GM19035 (cell line): ENCODE measurements around the gene RTL1.

Experiments
- ATAC-seq: cut with Tn5 transposase; IDR thresholded peaks from one replicate; pipeline ENCODE4 v1.9.1; 2021; ENCODE audit not compliant: unreplicated experiment

Gene RTL1

DNA sequence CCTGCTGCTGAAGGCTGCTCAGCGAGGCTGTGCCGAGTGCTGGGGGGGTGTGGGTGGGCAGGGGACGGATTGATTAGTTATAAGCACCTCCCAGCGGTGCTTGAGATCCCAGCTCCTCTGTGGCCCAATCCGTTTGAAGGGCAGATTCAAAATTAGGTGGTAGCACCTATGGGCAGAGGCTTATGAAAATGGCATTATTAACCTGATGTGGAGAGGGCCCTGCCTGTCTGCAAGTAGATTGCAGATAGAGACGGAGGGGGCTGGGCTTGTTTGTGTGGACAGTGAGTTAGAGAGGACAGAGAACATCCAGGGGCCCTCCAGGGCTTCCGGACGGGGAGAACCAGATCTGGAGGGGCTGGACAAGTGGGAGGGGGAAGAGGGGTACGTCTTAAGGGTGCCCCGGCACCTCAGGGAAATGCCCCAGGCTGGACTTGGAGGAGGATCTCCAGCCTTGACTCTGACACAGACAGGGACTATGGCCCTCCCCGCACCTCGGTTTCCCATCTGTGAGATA is at the start of gene RTL1:
Gene RTL1 (minus strand): TSS at position 51 of the 514 bp plus-strand sequence. CDS start 18,934 bp downstream, outside the sequence.
- ATAC-seq = no peak

DNA sequence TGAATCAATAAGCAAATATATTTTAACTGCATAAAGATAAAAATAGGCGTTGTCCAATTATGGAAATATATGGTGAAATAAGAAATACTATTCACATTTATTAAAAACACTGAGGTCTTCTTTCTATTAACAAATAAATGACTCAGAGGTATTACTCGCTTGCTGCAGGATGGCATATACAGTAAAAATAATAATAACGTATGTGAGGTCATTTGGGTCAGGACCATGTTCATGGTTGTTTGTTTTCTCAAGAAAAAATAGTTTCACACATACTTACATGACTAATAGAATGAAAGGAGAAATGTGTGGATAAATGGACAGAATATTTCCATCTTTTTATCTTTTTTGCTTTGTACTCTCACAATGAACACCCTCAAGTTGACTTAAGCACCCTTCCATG is 46.5 kb upstream of the RTL1 start:
- no peak for ATAC-seq

DNA sequence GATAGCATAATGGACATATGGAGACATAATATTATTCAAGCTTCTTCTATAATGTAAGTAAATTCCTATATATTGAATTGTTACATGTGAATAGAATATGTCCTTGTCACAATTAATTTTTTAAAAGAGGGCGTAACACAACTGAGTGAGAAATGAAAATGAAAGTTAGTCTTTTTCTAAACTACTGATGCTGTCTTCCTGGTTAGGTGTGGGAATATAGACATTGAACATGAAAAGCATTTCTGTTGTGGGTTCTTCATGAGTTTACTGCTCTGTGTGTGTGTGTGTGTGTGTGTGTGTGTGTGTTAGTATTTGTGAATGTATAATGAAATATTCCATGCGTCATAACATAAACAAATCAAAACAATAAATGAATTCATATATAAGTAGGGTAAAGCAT is 40.5 kb upstream of the RTL1 start:
- ATAC-seq = no peak

DNA sequence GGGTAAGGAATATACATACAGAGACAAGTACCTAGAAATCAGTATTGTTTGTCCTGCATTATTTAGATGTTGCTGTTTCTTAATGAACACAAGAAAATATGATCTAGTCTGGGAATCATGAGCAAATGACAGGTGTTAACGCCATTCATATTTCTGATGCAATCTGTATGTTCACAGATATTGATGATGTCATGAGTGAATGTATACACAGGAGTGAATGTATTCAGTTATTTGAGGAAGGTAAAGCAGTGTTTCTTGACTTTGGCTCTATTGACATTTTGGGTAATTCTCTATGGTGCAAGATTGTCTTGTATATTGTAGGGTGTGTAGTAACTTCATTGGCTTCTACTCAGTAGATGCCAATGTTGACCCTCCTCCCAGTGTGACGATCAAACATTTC is 26.7 kb upstream of the RTL1 start:
- ATAC-seq = no peak

DNA sequence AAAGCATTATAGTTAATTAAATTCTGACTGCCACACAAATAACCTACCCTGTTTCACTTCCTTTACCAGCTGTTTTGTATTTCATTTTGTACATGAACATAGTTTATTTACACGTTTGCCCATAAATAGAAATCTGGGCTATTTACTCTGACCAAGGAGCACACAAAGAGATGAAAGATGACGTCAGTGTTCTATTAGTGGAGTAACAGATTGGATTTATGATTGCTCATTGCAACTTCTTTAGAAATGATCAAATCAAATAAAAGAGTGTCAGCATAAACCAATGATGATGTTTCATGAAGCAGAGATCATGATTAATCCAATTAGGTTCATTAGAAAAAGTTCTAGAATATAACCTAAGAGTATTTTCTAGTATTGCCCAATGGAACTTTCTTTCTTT is 12.0 kb upstream of the RTL1 start:
- no peak for ATAC-seq

DNA sequence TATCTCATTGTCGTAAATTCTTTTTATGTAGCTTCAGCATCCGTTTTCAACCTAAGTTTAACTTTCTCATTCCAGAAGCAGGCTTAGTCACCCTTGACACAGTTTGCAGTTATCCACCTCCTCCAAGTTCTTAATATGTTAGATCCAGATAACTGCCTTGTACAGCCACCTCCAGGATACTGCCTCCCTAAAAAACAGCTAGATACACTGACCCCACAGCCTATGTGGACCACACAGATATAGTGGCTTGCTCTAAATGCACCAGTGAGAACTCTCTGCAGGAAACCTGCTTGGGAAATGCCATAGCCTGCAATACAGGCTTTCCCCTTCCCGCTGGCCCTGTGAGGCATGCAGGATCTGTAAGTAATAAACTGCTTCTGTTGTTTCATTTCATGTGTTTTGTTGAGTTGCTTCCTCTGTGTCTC is 11.1 kb upstream of the RTL1 start:
- no peak for ATAC-seq

DNA sequence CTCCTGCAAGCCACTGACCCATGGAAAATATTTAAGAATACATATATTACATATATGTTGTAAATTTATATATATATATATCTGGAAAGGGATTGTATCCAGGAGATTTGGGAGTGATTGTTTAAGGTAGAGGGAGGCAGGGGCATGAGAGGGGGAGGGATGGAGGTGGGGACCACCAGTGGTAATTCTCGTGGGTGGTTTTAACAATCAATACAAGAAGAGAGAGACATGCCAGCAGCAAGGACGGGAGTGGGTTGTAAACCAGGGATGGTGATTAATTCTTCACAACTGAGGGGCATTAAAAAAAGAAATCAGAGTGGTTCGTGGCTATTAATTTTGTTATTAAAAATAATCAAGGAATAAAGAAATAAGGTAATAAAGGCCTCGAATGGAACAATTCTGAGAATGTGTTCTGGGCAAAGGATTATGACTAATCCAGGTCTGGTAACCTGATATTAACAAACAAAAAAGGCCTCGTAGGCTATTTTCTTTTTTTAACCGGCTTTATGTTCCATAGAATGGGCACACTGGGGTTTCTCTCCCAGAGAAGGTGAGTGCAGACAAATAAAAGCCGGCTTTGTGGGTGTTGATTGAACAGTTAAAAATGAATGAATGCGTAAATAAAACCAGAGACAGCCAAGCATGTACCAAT is 8.3 kb upstream of the RTL1 start:
- no peak for ATAC-seq

DNA sequence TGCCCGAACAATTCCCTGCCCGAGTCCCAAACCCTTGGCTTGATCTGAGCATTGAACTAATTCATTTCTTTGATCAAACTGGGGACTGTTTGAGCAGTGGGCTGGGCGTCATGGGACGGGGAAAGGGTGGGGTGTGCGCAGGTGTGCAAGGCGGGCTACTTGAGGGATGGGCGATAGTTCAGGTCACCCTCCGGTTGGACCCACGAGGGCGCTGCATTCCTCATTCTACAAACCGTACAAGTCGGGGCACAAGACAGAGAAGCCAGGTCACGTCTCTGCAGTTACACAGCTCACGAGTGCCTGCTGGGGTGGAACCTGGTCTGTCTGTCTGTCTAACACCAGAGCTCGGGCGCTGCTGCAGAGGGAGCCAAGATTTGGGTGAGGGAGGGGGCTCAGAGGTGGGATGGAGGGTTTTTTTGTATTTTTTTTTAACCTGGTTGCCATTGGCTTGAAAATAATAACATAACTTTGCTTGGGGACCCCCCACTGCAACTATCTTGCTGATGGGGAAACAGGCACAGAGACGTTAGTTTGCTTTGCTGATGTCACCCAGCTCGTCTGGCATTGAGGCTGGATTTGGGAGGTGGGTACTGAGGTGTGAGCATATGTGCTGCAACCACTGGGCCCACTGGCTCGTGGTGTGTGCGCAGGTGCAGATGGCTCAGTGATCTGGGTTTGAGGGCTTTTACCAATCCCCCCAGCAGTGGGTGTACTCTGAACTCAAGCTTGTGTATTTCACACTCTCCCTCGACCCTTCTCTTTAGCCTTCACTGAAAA is 7.6 kb upstream of the RTL1 start:
- no peak for ATAC-seq

DNA sequence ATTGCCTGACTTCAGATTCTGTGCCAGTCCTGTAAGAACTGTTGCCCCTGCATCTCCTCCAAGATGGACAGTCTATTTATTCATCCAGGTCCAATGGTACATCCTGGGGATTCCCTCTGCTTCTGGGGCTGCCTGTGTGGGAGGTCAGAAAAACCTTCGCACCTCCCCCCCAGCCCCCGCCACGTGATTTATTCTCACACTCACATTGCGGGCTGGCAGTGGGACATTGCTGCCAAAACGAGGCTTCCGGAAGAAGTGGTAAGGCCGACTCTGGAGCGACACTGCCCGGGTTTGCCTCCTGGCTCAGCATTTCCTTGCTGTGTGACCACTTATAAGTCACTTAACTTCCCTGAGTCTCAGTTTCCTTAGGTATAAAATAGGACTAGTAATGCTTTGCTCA is 5.9 kb upstream of the RTL1 start:
- no peak for ATAC-seq

DNA sequence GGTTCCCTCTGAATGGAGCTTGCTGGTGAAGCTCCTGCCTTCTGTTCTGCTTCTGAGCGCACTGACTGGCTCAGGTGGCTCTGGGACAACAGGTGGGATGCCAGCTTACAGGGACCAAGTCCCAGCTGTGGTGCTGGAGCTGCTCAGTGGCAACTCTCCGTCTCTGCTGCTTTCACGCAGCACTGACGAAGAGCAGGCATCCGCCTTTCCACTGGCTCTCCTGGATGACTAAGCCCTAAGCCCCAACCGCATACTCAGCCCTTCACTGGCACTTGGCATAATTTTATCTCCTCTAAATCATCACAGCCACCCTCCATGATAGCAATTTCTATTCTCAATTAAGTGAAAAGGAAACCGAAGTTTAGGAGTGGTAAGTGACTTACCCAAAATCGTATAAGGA is 3.7 kb upstream of the RTL1 start:
- no peak for ATAC-seq

DNA sequence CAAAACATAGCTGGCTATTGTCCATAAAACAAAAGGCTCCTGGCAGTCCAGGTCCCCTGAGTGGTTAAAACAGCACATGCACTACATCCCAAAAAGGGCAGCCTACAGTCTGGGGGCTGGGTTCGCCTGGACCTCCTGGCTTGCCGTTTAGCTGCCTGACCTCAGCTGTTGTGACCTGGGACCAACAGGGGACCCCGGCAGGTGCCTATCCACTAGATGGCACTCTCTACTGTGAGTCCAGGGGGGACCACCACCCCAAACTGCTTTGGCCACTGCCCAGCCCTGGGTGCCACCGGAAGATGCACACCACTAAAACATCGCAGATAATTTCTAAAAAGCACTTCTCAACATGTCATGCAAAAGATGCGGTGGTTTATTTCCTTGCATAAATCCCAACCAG is 2.9 kb upstream of the RTL1 start:
- ATAC-seq = no peak

DNA sequence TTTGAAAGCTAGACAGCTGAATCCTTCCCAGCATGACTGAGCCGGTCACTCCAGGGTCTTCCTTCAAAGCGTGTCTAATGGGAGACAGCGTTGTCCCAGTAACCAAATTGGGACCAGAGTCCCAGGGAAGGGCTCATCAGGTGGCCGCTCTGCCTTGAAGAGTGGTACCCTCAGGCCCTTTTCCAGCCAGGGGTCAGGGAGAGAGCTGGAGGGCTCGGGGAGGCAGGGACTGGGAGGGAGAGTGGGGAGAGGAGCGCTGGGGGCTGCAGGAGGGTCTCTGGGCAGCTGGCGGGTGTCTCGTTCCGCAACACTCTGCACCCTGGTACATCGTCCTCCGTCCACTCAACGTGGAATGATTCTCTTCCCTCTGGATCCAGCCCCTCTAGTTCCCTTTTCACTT is 1.6 kb upstream of the RTL1 start:
- no peak for ATAC-seq

DNA sequence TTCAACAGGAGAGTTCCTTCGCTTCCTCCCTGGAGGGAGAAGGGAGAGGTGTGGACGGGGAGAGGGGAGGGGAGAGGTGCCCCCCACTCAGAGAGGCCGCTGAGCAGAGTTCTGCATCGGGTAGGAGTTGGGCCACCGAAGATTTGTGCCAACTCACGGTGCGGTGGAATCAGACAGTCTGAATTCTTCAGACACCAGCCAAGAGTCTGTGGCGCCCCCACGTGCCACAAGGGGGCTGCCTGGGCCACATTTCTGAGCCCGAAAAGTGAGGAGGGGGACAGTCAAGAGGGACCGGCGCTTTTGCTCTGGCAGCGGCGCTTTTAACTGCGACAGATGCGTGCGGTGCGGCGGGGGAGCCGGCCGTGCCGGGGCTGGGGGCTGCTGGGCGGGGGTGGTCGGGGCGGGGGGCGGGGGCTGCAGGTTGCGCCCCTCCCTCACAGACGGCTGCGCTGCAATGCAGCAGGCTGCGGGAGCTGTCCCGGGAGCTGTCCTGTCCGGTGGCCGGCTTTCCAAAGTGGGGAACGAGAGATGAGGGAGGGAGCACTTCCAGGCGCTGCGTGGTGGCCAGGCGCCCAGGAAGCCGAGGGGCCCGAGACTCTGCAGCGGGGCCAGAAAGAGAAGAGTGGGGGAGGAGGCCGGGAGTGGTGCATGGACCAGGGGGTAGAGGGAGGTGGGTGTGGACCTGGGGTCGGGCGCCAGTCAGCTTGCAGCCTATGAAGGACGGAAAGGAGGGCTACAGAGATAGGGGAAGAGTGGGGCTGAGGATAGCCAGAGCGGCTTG is 975 bp upstream of the RTL1 start:
- ATAC-seq = no peak

DNA sequence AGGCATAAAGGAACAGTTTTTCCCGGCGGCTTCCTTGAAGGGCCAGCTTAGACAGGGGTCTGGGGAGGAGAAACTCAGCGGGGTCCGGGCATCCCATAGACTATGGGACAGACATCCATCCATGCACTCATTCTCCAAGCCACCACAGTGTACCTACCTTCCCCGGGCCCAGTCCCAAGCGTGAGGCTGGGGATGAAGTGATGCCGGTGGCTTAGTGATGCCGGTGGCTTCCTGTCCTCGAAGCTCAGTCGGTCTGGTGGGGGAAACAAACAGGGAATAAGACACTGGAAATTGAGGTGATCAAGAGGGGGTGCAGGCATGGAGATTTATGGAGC is 421 bp downstream of the RTL1 start:
- ATAC-seq = no peak

DNA sequence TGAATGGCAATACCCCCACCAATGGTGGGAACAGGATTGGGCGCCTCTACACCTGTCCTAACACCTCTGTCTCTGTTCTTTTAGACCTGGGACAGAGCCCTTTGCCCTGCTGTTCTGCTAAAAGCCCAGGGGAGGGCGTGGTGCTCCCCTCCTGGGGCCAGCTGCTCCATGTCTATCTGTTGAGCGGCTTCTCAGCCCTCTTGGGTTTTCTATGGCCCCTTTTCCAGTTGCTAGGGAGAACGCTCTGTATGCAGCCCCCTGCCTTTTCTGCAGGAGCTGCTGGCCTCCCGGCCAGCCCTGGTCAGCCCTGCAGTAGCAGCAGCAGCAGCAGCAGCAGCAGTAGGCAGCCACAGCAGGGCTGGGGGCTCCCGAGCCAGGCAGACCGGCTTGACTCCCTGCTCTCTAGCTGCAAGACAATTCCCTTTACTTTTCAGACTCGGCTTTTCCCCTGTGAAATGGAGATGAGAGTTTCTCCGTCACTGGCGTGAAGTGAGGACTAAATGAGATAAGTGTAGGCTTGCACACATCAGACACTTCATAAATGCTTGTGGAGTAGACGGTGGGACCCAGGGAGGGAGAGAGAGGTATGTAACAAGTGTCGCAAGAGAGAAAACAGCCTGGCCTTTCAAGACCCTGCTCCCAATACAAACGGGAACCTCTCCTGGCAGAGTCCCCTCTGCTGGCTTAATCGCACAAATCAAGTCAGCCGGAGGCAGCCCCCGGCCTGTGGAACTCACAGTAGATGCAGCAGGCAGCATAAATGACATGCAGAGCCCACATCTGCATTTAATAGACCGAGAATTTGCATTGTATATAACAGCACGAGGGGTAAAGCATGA is 1.0 kb downstream of the RTL1 start:
- ATAC-seq = no peak

DNA sequence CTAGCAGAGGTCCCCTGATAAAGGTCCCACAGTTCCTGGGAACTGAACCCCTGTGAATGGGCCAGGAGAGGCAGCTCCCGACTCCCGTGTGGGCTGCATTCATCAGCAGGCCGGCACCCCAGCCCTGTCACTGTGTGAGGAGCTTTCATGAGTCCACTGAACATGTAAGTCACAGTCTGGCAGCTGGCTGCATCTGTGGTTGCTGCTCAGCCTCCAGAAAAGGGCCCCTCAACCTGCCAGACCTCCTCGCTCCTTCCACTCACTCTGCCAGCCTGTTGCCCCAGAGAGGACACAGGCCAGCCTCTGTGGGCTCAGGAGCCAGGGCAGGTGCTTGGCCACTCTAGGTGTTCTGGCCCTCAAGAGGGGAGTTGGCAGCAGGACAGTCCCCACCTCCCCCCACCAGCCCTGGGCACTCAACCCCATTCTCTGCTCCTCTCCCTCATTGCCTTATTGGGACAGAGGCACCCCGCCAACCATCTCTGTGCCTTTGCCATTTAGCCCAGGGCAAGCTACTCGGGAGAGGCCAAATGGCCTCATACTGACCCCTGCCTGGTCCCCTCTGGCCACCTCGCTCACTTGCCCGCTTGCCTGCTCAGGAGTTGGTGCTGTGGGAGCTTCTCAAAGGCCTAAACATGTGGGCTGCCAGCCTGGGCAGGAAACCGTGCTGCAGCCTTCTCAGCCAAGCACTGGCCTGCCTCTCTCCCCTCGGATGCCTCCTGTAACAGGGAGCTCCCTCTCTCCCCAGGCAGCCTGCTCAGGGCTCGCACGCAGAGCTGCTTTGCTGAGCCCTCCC is 1.9 kb downstream of the RTL1 start:
- no peak for ATAC-seq

DNA sequence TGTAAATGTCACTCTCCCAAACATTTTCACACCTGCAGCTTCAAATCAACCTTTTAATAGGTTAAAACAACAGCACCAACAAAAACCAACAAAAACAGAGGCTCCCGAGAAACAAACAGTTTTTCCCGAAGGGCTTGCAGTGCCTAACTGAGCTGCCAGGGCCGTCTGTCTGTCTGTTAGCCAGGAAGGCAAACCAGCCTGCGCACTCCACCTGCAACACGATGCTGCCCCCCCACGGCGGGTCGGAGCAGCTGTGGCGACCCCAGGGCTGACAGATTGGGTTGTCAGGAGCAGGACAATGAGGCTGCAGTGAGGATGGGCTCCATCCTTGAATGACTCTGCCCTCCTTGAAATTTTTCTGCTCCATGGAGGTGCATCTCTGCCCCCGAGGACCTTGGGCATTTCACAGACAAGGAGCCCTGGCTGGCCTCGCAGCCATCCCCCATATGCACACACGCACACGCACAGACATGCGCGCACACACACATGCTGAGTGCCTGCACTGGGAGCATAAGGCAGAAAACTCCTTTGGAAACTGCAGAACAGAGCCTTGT is 2.6 kb downstream of the RTL1 start:
- ATAC-seq = no peak

DNA sequence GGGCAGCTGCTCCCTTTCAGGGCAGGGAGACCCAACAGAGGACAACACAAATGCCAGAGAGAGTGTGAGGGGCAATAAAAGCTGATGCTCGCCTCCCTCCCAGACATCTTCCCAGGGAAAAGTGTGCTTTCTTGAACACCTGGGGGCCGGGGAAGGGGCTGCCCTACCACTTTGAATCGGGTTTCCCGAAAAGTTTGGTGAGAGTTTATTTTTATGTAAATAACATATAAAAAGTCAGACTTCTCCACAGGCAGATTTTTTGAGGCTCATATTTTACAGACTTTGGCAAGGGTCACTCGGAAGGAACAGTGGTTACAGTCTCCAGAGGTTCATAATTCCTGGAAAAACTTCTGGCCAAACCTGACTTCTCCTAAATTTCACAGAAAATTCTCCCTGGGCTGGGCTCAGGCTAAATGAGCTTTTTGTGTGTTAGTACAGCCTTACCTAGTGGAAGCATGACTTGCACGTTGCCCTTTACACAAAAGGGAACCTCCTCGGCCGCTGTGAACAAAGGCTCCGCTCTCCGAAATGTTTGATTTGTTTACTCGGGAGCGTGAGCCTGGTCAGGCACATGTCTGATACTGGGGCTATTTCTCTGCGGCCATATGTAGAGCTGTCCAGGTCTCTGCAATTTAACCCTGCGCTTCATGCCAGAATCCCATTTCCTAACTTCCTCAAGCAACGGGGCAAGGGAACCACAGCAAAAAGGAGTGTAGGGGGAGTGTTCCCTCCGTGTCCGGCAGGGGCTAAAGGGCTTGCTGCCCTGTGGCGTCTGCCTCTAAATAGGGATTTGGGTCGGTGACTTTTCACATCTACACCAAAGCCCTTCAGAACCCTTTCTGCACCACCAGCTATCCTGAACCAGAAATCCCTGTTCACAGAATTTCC is 3.4 kb downstream of the RTL1 start:
- ATAC-seq = no peak
